ENCODE results near the gene PPM1G.

PPM1G gene

GRCh38 chr2:27416151-27416550 lies 6.8 kb upstream of the PPM1G start:
- CTCF ChIA-PET: no interaction called here
- TF ChIP-seq FOXM1 (IDR thresholded peaks at IDR 0.05; ENCODE audit: borderline replicate concordance): no peak
- TF ChIP-seq SP1 (IDR thresholded peaks at IDR 0.05): no peak
- TF ChIP-seq HDGF (IDR thresholded peaks at IDR 0.05; ENCODE audit: borderline replicate concordance): no peak
- TF ChIP-seq NFRKB (IDR thresholded peaks at IDR 0.05): no peak
- TF ChIP-seq SUZ12 (IDR thresholded peaks at IDR 0.05): no peak
- no peak for TF ChIP-seq BHLHE40 (IDR thresholded peaks at IDR 0.05; ENCODE audit: borderline replicate concordance)
- no peak for TF ChIP-seq FOXK2 (IDR thresholded peaks at IDR 0.05)
- no peak for TF ChIP-seq ARNT (IDR thresholded peaks at IDR 0.05)
- no peak for TF ChIP-seq TARDBP (IDR thresholded peaks at IDR 0.05)
- TF ChIP-seq, protein P1, sequence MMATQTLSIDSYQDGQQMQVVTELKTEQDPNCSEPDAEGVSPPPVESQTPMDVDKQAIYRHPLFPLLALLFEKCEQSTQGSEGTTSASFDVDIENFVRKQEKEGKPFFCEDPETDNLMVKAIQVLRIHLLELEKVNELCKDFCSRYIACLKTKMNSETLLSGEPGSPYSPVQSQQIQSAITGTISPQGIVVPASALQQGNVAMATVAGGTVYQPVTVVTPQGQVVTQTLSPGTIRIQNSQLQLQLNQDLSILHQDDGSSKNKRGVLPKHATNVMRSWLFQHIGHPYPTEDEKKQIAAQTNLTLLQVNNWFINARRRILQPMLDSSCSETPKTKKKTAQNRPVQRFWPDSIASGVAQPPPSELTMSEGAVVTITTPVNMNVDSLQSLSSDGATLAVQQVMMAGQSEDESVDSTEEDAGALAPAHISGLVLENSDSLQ (IDR thresholded peaks at IDR 0.05): no peak
- no peak for TF ChIP-seq LEF1 (IDR thresholded peaks at IDR 0.05; ENCODE audit: borderline replicate concordance)
- no peak for TF ChIP-seq L3MBTL2 (conservative IDR thresholded peaks at IDR 0.05)
- DNase-seq (ENCODE audit: extremely low spot score): no peak
- POLR2A ChIA-PET: no interaction called here

DNA sequence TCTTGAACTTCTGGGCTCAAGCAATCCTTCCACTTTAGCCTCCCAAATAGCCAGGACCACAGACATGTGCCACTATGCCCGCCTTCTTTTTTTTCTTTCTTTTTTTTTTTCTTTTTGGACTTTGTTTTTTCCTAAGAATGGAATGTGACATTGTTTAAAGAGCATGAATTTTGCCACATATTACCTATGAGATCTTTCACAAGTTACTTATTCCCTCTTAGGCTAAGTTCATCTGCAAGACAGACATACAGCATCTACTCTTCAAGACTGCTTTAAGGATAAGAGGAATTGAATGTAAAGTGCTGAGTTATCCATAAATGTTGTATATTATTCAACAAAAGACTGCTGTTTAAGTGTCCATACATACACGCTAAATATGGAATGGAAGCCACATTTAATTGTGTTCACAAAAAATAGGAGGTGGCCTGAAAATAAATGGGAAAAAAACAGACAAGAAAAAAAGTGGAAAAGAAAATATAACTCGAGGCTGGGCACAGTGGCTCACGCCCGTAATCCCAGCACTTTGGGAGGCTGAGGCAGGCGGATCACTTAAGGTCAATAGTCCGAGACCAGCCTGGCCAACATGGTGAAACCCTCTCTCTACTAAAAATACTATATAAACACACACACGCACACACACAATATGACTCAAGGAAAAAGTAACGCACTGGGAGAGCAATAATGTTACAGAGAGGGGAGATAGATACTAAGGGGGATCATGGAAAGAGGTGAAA lies 3.2 kb upstream of the PPM1G start:
- no peak for DNase-seq (ENCODE audit: extremely low spot score)
- TF ChIP-seq FOXK2 (IDR thresholded peaks at IDR 0.05) (no peak), ARNT (IDR thresholded peaks at IDR 0.05) (no peak), L3MBTL2 (conservative IDR thresholded peaks at IDR 0.05) (no peak), LEF1 (IDR thresholded peaks at IDR 0.05; ENCODE audit: borderline replicate concordance) (no peak), FOXA1 (IDR thresholded peaks at IDR 0.05) (no peak), FOXM1 (IDR thresholded peaks at IDR 0.05; ENCODE audit: borderline replicate concordance) (no peak), BHLHE40 (IDR thresholded peaks at IDR 0.05; ENCODE audit: borderline replicate concordance) (no peak), ZNF384 (IDR thresholded peaks at IDR 0.05) (no peak)
- ChIA-PET POLR2A (no interaction called here), CTCF (no interaction called here)

- ChIA-PET CTCF (interaction anchor here (0.9 to 3.0 kb wide), 3 partner anchors 20 to 107 kb away, joined by 3 to 12 read pairs (median 5); partner anchors contain the start of gene NRBP1), POLR2A (interaction anchor here (1.0 to 5.4 kb wide), 20 partner anchors 9 to 273 kb away, joined by 3 to 135 read pairs (median 6); partner anchors contain the start of genes CCDC121, EIF2B4, FNDC4 and GPN1)
- no peak for TF ChIP-seq FOXK2 (IDR thresholded peaks at IDR 0.05)
- peak; percentile 38 for TF ChIP-seq L3MBTL2 (conservative IDR thresholded peaks at IDR 0.05)
- peak; percentile 29 for DNase-seq (ENCODE audit: extremely low spot score)
These were observed 630 bp downstream of the PPM1G start for GRCh38 chr2:27408601-27409320.

- TF ChIP-seq CTBP1 (IDR thresholded peaks at IDR 0.05; ENCODE audit: borderline replicate concordance): peak; percentile 57; the same call in 1 of the 2 replicates
- TF ChIP-seq, protein P1 (IDR thresholded peaks at IDR 0.05): no peak
- ChIA-PET CTCF (interaction anchor here (0.6 to 3.0 kb wide), 4 partner anchors 21 to 108 kb away, joined by 3 to 12 read pairs (median 4); partner anchors contain the start of gene NRBP1), POLR2A (interaction anchor here (0.6 to 5.4 kb wide), 2 partner anchors 22 to 163 kb away, joined by 4 to 135 read pairs; partner anchors contain the start of gene NRBP1)
- peak; percentile 59 for DNase-seq (ENCODE audit: extremely low spot score)
These were observed 1.4 kb downstream of the PPM1G start for GRCh38 chr2:27407798-27408491.

- DNase-seq (ENCODE audit: extremely low spot score): no peak
- no peak for TF ChIP-seq NFRKB (IDR thresholded peaks at IDR 0.05)
- TF ChIP-seq LEF1 (IDR thresholded peaks at IDR 0.05; ENCODE audit: borderline replicate concordance): no peak
- no peak for TF ChIP-seq CTBP1 (IDR thresholded peaks at IDR 0.05; ENCODE audit: borderline replicate concordance)
- TF ChIP-seq SP1 (IDR thresholded peaks at IDR 0.05): no peak
- TF ChIP-seq ARNT (IDR thresholded peaks at IDR 0.05): no peak
- no peak for TF ChIP-seq ZNF384 (IDR thresholded peaks at IDR 0.05)
- TF ChIP-seq SUZ12 (IDR thresholded peaks at IDR 0.05): no peak
- TF ChIP-seq TARDBP (IDR thresholded peaks at IDR 0.05): no peak
- TF ChIP-seq, protein P1 (IDR thresholded peaks at IDR 0.05): no peak
- TF ChIP-seq HDGF (IDR thresholded peaks at IDR 0.05; ENCODE audit: borderline replicate concordance): no peak
- TF ChIP-seq FOXK2 (IDR thresholded peaks at IDR 0.05): no peak
- TF ChIP-seq FOXM1 (IDR thresholded peaks at IDR 0.05; ENCODE audit: borderline replicate concordance): no peak
- TF ChIP-seq ELF4 (IDR thresholded peaks at IDR 0.05): no peak
- TF ChIP-seq BHLHE40 (IDR thresholded peaks at IDR 0.05; ENCODE audit: borderline replicate concordance): no peak
- TF ChIP-seq L3MBTL2 (conservative IDR thresholded peaks at IDR 0.05): no peak
- CTCF ChIA-PET: no interaction called here
- POLR2A ChIA-PET: interaction anchor here (1.0 to 1.9 kb wide), 2 partner anchors 9 to 28 kb away, joined by 3 to 8 read pairs; partner anchors contain the start of genes NRBP1 and PPM1G
These were observed 8.8 kb downstream of the PPM1G start for GRCh38 chr2:27400348-27401135.
